WTC11 (cell line): ENCODE measurements around the gene EYA2. TPM values are rescaled to one million over a fixed set of nuclear protein-coding genes. Genes with fewer than 3 reads are reported as not detected.
A peak's percentile ranks its signal among the peaks of the same experiment; 100 is the strongest.

Experiments
- ATAC-seq: fragments of 200-7000 bp; cut with Tn5 transposase; 2 replicates; pipeline ENCODE4 v1.10.0; 2021; ENCODE audit warnings: mild to moderate bottlenecking, moderate library complexity
- CTCF ChIA-PET: fragments of 300-600 bp; sonication (Branson Sonifier 250); formaldehyde crosslinking; loops from one replicate; lab custom pipeline; 2021; ENCODE audit warnings: antibody characterized with exemption; lab: Charles Lee
- POLR2A ChIA-PET: fragments of 350-600 bp; sonication (Branson Sonifier 250); formaldehyde crosslinking; loops from one replicate; lab custom pipeline; 2021; ENCODE audit warnings: antibody characterized with exemption; lab: Charles Lee
- DNase-seq: peaks from one replicate; pipeline ENCODE4 v3.0.0; 2021; ENCODE audit warnings: low spot score
- H3K27ac Mint-ChIP-seq: 2 replicates; pipeline ENCODE4 v1.8.0; 2021; ENCODE audit warnings: mixed read lengths
- H3K27me3 Mint-ChIP-seq: 2 replicates; pipeline ENCODE4 v1.8.0; 2021; ENCODE audit warnings: low read depth, mild to moderate bottlenecking, moderate library complexity, mixed read lengths
- H3K36me3 Mint-ChIP-seq: 2 replicates; pipeline ENCODE4 v1.8.0; 2021; ENCODE audit warnings: mixed read lengths
- H3K4me1 Mint-ChIP-seq: 2 replicates; pipeline ENCODE4 v1.8.0; 2022; ENCODE audit warnings: mixed read lengths
- H3K4me3 Mint-ChIP-seq: 2 replicates; pipeline ENCODE4 v1.8.0; 2021; ENCODE audit warnings: mild to moderate bottlenecking, moderate library complexity, mixed read lengths
- H3K9me3 Mint-ChIP-seq: 2 replicates; pipeline ENCODE4 v1.8.0; 2021; ENCODE audit warnings: mixed read lengths
- CREM ChIP-seq: sonication (generic); formaldehyde crosslinking; IDR thresholded peaks from 2 replicates; pipeline ENCODE4 v1.8.1; 2022; ENCODE audit warnings: mild to moderate bottlenecking, missing genetic modification reagents, moderate library complexity
- HMGA2 ChIP-seq: fragments of 250-450 bp; sonication (Bioruptor Pico); IDR thresholded peaks from 2 replicates; pipeline ENCODE4 v1.4.0; 2021; ENCODE audit warnings: mild to moderate bottlenecking, moderate library complexity
- HMGXB4 ChIP-seq: sonication (generic); formaldehyde crosslinking; IDR thresholded peaks from 2 replicates; pipeline ENCODE4 v1.8.1; 2023; ENCODE audit warnings: mild to moderate bottlenecking, moderate library complexity, missing genetic modification reagents
- IRF2 ChIP-seq: sonication (generic); formaldehyde crosslinking; IDR thresholded peaks from 2 replicates; pipeline ENCODE4 v1.8.0; 2022; ENCODE audit warnings: low read depth, missing genetic modification reagents, borderline replicate concordance
- JUN ChIP-seq: sonication (generic); formaldehyde crosslinking; IDR thresholded peaks from 2 replicates; pipeline ENCODE4 v1.8.0; 2023; ENCODE audit warnings: mild to moderate bottlenecking, missing genetic modification reagents
- NFYB ChIP-seq: sonication (generic); formaldehyde crosslinking; conservative IDR thresholded peaks from 2 replicates; pipeline ENCODE4 v1.8.0; 2022; ENCODE audit warnings: low read depth, missing genetic modification reagents
- TCF7 ChIP-seq: sonication (generic); formaldehyde crosslinking; IDR thresholded peaks from 2 replicates; pipeline ENCODE4 v1.8.0; 2022; ENCODE audit warnings: mild to moderate bottlenecking, low read depth, missing genetic modification reagents, moderate library complexity
- USF1 ChIP-seq: sonication (generic); formaldehyde crosslinking; IDR thresholded peaks from 2 replicates; pipeline ENCODE4 v1.8.0; 2022; ENCODE audit warnings: mild to moderate bottlenecking, missing genetic modification reagents
- ZMAT4 ChIP-seq: fragments of 250-450 bp; sonication (Bioruptor Pico); IDR thresholded peaks from 2 replicates; pipeline ENCODE4 v1.9.0; 2021; ENCODE audit warnings: mild to moderate bottlenecking
- total RNA-seq: library from RNA; stranded (reverse); gene quantifications from 3 replicates; pipeline ENCODE4 v1.2.3, GENCODE V29; 2021
- TF ChIP-seq, protein P1 (sequence below): sonication (generic); formaldehyde crosslinking; IDR thresholded peaks from 2 replicates; pipeline ENCODE4 v1.8.1; 2023; ENCODE audit warnings: mild to moderate bottlenecking, missing genetic modification reagents, borderline replicate concordance
- TF ChIP-seq, protein P2 (sequence below): sonication (generic); formaldehyde crosslinking; IDR thresholded peaks from 2 replicates; pipeline ENCODE4 v1.8.0; 2022; ENCODE audit warnings: mild to moderate bottlenecking, missing genetic modification reagents

The EYA2 gene
- total RNA-seq, 1 experiment from 2014 or later = 1.5 TPM

DNA sequence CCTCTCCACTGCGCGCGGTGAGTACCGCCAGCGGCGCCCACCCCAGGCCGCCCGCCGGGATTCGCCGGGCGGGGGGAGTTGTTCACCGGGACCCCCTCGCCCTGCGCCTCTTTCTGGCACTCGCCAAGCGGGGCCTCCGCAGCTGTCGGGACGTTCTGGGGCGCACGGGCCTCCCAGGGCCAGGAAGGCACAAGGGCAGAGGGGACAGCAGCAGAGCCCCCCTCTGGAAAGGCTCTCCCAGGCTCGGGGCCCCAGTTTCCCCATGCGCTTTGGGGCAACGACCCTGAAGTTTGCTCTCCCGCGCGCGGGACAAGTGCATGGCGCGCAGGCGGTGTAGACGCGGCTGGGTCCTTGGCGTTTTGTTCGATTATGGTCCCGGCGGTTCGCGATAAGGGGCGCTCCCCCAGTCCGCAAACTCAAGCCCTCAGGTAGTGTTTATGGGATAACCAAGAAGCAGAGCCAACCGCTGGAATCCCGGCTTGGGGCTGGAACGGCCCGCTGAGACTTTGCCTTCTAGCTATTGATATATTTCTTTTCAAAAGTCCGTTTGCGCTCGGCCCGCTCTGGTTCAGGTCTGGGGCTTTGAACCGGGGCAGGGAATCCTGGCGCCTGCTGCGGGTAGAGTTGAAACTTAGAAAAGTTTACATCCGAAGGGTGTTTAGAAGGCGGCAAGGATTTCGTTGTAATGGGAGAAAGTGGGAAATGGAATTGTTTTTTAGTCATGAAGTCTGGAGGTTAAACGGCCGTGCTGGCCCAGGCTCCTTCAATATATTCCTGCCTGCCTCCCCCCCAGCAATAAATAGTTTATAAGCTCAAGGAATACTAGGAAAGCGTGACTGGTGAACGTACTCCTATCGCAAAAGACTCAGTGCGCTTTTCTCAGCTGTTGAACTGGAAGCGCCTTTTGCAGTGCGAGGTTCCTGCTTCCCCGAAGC, 595 bp downstream of the EYA2 start:
- CTCF ChIA-PET = interaction anchor here (1.2 to 1.4 kb wide), 3 partner anchors 75 to 137 kb away, joined by 3 to 6 read pairs (median 3); no protein-coding TSS in a partner anchor

DNA sequence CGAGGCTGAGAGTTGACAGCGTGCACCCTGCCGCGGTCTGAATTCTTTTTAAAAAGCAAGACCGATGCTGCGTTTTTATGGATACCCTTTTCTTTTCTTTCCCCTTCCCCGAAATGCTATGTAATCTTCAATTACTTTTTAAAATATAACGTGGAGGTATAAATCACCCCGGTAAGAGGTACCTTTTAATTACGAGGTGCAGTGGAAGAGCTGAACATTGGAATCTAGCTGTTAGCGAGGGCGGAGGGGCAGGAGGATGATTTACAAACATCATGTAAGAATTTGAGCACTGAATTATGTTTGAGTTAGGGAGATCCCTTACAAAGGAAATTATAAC, 1.2 kb downstream of the EYA2 start:
- no peak for TF ChIP-seq HMGXB4 (CRISPR knock-in tag)
- TF ChIP-seq ZMAT4 (CRISPR knock-in tag) = no peak
- no peak for TF ChIP-seq CREM (CRISPR knock-in tag)
- TF ChIP-seq, protein P1, sequence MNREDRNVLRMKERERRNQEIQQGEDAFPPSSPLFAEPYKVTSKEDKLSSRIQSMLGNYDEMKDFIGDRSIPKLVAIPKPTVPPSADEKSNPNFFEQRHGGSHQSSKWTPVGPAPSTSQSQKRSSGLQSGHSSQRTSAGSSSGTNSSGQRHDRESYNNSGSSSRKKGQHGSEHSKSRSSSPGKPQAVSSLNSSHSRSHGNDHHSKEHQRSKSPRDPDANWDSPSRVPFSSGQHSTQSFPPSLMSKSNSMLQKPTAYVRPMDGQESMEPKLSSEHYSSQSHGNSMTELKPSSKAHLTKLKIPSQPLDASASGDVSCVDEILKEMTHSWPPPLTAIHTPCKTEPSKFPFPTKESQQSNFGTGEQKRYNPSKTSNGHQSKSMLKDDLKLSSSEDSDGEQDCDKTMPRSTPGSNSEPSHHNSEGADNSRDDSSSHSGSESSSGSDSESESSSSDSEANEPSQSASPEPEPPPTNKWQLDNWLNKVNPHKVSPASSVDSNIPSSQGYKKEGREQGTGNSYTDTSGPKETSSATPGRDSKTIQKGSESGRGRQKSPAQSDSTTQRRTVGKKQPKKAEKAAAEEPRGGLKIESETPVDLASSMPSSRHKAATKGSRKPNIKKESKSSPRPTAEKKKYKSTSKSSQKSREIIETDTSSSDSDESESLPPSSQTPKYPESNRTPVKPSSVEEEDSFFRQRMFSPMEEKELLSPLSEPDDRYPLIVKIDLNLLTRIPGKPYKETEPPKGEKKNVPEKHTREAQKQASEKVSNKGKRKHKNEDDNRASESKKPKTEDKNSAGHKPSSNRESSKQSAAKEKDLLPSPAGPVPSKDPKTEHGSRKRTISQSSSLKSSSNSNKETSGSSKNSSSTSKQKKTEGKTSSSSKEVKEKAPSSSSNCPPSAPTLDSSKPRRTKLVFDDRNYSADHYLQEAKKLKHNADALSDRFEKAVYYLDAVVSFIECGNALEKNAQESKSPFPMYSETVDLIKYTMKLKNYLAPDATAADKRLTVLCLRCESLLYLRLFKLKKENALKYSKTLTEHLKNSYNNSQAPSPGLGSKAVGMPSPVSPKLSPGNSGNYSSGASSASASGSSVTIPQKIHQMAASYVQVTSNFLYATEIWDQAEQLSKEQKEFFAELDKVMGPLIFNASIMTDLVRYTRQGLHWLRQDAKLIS (CRISPR knock-in tag) = no peak
- no peak for TF ChIP-seq IRF2 (CRISPR knock-in tag)
- TF ChIP-seq TCF7 (CRISPR knock-in tag) = no peak
- no peak for TF ChIP-seq NFYB
- ChIA-PET POLR2A (no interaction called here), CTCF (interaction anchor here (1.2 kb wide), 1 partner anchor 75 kb away, joined by 3 read pairs; no protein-coding TSS in a partner anchor)
- DNase-seq (no peak), ATAC-seq (no peak)
- Mint-ChIP-seq H3K27me3 (peaks cover 48% of the 10 kb centered on the region), H3K27ac (no peak overlapping the region), H3K4me1 (peaks cover 32% of the 10 kb centered on the region), H3K9me3 (no peaks in the 10 kb centered on the region), H3K4me3 (peak overlapping the region; percentile 83), H3K36me3 (no peaks in the 10 kb centered on the region)

More for the DNA sequence above, 595 bp downstream of the EYA2 start:
- peak; percentile 32 for DNase-seq
- POLR2A ChIA-PET = no interaction called here
- Mint-ChIP-seq H3K27me3 (peaks cover 48% of the 10 kb centered on the region), H3K27ac (no peak overlapping the region), H3K4me3 (peak overlapping the region; percentile 83), H3K36me3 (no peaks in the 10 kb centered on the region), H3K9me3 (no peaks in the 10 kb centered on the region), H3K4me1 (peaks cover 32% of the 10 kb centered on the region)
- peak; percentile 16 for ATAC-seq
- TF ChIP-seq JUN (0 out of 2 replicates have a peak, but pooled peaks have one; percentile 22), HMGA2 (CRISPR knock-in tag) (no peak), HMGXB4 (CRISPR knock-in tag) (0 out of 2 replicates have a peak, but pooled peaks have one; percentile 56), USF1 (CRISPR knock-in tag) (0 out of 2 replicates have a peak, but pooled peaks have one; percentile 19)
- TF ChIP-seq, protein P1 (CRISPR knock-in tag) = no peak
- TF ChIP-seq, protein P2, sequence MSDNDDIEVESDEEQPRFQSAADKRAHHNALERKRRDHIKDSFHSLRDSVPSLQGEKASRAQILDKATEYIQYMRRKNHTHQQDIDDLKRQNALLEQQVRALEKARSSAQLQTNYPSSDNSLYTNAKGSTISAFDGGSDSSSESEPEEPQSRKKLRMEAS (CRISPR knock-in tag) = peak; percentile 47; the same call in 1 of the 2 replicates
